ENCODE results near the gene SLC35F1.

DNA sequence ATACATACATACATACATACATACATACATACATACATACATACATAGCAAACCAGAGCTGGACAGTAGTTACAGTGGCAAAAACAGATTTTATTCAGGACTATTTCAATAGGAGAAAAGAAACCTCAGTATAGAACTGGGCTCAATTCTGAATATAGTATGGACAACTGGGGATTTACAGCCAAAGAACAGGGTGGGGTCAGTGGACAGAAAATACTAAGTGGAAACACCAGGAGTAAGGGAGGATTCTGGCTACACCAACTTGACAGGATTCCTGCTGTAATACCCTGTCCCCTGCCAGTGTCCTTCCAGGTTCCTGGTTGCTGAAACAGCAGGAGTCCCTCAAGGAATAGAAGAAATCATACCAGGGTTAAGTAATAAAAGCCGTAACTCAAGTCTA, 293.1 kb downstream of the SLC35F1 start:
- TF ChIP-seq, protein P1, sequence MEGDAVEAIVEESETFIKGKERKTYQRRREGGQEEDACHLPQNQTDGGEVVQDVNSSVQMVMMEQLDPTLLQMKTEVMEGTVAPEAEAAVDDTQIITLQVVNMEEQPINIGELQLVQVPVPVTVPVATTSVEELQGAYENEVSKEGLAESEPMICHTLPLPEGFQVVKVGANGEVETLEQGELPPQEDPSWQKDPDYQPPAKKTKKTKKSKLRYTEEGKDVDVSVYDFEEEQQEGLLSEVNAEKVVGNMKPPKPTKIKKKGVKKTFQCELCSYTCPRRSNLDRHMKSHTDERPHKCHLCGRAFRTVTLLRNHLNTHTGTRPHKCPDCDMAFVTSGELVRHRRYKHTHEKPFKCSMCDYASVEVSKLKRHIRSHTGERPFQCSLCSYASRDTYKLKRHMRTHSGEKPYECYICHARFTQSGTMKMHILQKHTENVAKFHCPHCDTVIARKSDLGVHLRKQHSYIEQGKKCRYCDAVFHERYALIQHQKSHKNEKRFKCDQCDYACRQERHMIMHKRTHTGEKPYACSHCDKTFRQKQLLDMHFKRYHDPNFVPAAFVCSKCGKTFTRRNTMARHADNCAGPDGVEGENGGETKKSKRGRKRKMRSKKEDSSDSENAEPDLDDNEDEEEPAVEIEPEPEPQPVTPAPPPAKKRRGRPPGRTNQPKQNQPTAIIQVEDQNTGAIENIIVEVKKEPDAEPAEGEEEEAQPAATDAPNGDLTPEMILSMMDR (conservative IDR thresholded peaks at IDR 0.05): no peak
- no peak for TF ChIP-seq EZH2 (IDR thresholded peaks at IDR 0.05; ENCODE audit: low read depth)

Measured in PC-9 (cell line).